ENCODE results near the gene RASGRP2.

The RASGRP2 gene

DNA sequence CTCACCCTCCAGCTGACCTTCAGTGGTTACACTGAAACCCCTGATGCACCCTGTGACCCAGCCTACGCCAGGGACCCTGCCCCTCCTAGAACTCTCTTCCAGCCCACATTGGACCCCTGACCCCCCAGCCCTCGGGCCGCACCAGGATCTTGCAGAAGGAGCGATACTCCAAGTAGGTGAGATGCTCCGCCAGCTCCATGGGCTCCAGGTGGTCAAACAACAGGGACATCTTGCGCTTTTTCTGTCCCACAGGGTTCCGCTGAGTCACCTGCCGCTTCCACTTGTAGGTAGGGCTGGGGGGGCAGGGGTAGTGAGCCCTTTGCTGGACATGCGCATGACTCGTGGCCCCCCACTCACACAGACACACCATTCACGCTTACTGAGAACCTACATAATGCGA lies 4.1 kb downstream of the RASGRP2 start:
- no peak for DNase-seq (ENCODE audit: low spot score)

DNA sequence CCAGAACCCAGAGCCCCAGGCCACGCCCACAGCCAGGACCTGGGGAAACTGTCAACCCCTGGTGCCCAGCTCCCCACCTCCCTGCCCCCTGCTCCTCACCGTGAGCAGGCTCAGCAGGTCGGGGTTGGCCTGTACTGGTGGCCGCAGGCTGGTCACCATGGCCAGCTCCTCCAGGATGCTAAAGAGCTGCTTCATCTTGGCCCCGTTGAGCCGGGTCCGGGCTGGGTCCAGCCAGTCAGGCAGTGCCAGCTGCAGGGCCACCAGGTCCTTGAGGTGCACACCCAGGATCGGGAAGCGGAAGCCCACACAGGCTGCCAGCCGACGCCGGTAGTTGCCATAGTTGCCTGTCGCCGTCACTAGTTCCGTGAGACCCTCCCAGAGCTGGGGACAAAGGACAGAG lies 7.3 kb downstream of the RASGRP2 start:
- DNase-seq (ENCODE audit: low spot score): no peak

DNA sequence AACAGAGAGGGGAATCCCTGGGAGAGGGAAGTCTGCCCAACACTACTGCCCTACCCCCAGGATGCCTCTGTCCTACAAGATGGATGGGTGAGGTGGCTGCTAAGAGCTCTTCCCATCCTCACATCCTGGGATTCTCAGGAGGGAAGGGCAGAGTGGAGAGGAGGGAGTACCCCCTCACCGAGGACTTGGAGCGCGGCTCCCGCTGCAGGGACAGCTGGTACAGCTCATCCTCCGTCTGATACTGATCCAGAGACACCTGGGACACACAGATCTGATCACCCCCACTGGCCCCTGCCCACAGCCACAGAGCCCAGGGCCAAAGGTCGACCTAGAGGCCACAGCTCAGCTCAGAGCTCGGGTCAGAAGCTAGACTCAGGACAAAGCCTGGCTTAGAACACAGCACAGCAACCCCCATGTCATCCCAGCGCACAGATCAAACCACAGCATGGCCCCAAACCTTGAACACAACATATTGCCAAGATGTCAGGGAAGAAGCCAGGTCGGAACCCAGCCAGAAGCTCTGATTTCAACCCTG lies 8.2 kb downstream of the RASGRP2 start:
- DNase-seq (ENCODE audit: low spot score): no peak

DNA sequence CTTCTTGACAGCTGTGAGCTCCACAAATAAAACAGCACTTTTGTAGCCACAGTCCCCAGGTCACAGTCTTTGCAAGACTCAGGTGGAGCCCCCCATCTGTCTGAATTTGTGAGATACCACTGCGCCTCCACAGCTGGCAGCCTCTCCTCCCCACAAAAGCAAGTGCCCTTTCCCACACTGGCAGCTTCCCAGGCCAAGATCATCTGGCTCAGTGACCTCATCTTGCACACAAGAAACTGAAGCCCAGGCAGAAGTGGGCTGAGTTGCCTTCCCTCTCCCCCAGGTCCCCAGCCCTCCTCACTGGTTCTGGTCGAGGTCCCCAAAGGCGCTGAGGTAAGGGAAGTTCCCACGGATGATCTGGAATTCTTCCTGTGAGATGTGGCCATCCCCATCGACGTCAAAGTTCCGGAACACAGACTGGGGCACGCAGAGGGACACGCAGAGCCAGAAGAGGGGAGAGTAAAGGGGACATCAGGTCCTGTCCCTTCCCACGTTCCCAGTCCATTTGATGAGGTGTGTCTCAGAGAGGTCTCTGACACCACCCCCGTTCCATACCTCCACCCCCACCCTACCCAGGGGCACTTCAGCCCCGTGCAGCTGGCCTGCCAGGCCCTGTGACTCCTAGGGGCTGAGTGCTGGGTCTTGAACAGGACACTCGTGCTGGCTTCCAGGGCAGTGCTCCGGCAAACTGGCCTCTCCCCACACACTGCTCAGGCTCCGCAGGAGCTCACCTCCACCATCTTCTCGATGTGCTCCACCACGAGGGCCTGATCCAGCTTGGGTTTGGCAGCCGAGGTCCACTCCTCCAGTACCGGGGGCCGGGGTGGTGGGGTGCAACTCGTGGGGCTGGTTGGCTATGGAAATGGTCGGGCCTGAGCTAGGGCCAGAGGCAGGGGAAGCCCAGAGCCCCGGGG lies 8.9 kb downstream of the RASGRP2 start:
- DNase-seq (ENCODE audit: low spot score): no peak

DNA sequence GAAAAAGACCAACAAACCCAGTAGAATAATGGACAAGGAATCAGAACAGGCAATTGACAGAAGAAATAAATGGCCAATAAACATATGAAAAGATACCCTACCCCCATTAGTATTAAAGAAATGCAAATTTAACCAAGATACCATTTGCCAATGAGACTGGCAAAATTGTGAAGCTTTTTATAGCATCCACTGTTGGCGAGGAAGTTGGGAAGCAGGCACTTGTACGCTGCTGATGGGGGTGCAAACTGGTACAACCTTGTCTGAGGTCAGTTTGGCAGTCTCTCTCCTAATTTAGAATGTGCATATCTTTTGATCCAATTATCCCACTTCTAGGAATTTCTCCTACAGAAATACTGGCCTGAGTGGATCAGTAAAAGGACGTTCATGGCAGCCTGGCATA lies 12.3 kb downstream of the RASGRP2 start:
- no peak for DNase-seq (ENCODE audit: low spot score)

DNA sequence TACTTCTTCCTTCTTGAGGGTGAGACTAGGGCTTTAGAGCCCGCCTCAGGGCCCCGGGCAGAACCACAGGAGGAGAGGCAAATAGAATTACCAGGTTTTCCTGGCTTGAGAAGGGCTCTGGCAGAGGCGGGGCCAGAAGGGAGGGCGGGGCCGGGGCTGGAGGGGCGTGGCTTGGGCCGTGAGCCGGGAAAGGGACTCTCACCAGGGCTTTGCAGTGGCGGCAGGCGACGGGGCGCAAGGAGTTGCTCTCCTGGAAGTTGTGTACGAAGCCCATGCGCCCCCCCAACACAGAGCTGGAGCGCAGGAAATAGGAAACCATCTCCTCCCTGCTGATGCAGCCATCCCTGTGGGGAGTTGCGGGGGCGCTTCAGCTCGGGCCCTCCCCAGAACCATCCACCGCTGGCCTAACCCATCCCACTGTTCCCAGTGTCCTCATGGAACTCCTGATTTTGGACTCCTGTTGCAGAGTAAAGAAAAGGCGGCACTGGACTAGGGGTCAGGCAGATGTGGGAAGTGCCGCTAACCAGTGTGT lies 14.0 kb downstream of the RASGRP2 start:
- peak; percentile 82 for DNase-seq (ENCODE audit: low spot score)

DNA sequence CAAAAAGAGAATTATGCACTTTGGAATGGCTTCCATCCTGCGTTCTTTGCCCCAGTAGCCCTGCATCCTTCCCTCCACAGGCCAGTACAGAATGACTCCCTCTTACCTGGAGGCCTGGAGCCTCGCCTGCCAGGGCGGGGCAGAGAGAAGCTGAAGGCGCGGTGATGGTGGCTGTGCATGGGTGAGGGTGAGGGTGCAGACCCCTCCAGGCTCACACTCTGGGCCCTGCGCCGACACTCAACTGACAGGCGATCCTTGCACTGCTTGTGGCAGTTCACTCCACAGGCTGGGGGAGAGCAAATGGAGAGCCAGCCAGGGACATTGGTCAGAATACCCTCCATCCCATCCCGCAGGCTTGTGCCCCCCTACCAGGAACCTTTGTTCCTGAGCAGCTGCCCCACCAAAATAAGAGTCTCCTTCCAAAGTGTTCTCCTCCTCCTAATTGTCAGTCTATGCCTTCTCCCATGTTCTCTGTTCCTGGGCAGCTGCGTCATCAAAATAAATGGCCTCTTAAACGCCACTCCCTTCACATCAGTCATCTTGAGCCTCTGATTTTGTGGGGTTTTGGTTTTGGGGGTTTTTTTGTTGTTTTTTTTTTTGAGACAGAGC lies 15.1 kb downstream of the RASGRP2 start:
- DNase-seq (ENCODE audit: low spot score): no peak

DNA sequence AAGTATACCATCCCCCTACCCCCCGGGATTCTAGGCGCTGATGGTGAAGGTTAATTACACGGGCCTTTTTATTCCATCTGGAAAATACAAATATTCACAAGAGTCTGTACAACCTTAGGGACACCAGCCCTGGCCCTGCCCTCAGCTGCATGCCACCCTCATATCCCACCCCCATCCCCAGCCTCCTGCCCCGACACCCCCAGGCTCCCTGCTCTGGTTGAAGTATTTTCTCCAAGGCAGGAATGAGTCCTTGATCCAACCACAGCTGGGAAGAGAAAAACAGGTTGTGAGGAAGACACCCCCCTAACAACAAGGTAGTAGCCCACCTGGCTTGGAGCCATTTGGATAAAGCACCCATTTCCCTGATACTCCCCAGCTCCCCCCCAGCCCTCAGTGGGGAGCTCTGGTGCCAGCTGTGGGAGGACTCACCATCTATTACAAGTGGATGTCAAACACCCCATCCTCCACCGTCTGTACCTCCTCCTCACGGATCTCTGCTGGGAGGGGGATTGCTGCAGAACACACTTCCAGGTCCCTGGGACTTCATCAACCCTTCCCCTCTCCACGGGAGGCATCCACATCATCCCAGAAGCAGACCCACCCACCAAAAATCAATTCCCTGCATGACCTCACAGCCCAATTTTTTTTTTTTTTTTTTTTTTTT lies 16.9 kb downstream of the RASGRP2 start:
- no peak for DNase-seq (ENCODE audit: low spot score)

DNA sequence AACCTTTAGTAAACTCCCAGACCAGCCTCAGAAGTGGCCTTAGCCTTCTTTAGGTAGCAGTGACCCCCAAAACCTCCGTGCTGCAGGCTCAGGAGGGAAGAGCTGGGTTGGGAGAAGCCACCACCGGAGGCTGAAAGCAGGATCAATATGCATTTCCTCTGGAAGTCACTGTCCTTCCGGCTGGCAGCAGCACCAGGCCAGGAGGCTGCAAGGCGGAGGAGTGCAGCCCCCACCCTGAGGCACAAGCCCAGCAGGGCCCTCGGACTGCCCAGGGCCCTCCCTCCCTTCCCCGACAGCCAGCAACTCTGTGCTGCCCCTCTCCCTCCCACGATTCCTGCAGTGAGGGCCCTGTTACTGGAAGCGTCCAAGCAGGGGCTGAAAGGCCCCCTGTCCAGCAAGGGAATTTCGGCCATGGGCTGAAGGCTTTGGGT lies 17.7 kb downstream of the RASGRP2 start:
- DNase-seq (ENCODE audit: low spot score): no peak

DNA sequence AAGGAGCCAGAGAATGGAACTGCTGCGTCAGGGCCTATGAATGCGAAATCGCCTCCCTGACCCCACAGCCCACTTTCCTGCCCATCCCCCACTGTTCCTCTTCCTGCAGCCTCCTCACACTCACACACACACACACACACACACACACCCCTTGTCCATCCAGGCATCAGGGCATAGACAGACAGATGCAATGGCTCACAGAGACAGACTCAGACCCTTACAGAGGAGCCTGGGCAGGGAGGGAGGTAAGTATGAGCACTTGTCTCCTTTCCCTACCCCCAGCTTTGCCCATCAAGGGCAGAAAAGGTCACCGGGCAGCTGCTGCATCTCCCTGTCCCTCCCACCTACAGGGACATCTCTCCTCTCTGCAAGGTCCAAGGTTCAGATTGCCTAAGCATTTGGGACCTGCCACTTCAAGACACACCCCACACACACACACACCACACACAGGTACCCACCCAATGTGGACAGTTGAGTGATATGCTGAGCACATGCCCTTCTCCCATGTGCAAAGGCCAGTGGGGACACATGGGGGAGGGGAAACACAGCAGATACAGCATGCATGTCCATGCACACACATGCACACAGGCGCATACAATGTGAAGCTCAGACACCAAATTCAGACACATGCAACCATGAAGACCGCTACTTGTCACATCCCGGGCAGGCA lies 18.9 kb downstream of the RASGRP2 start:
- no peak for DNase-seq (ENCODE audit: low spot score)

DNA sequence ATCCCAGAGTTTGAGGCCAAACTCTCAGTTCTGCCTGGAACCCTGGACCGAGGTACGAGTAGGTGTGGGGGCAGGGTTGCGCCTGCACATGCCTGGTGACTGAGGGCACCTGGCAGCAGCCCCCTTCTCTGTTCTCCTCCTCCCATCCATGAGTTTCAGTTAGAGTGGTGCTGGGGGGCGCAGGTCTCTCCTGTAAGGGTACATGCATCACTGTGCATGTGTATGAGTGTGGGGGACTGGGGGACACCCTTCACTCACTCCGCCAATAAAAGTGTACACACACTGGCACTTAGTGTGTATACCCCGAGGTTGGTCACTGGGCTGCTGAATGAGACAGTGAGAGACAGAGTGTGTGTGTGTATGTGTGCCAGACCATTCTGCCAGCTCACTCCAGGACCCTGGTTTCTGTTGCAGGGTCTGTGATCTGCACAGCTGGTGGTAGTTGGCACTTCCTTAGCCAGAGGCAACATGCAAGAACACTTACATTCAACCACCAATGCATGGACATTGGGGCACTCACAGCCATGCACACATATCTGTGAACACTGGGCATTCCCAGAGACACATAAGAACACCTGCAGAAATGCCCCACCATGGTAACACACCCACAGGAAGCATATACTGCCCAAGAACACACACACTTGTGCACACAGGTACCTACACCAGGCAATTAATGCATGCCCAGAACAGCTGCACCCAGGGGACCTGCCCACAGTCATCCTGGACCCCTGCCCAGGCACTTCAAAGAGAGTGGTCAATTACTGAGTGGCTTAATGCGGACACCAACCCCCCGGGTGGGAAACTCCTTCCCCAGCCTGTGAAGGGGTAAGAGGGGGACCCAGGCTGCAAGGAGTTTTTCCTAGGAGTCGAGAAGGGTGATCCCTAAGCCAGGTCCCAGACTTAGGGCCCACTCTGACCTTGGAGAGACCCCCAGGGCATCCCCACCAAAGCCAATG lies 19.8 kb downstream of the RASGRP2 start:
- DNase-seq (ENCODE audit: low spot score): no peak

DNA sequence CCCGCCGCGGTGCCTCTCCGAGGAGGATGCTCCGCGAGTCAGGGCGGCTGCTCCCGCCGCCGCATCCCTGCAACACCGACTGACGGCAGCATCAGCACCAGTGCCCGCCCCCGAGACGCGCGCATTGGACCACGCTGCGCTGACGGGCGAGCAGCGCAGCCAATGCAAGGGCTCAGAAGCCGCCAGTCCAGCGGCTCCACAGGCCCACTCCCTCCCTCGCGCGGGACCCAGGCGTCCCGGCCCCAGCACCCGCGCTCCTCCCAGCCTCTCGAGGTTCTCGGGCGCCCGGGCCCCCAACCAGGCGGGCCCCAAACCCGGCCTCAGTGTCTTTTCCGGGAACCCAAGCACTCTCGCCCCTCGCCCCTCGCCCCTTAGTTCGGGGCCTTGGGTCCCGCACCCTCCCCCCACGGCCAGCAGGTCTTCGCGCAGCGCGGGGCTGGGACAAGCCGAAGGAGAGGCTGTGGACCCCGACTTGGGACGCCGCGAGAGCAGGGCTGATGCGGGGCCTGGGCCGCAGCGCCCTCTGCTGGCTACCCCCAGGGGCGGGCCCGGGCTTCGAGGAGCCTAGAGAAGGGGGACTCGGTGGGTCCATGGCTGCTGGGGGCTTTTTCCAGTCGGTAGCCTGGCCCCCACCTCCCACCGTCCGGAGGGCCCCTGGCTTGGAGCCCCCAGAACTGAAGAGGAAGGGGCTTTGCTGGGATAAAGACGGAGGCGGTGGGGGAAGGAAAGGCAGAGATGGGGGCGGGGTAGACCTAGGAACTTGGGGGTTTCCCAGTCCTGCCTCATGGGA lies 20.6 kb downstream of the RASGRP2 start, which contains the start of gene NRXN2:
TSS of gene NRXN2 (minus strand) at position 81 of the 790 bp plus-strand sequence. CDS start 9,498 bp downstream, outside the sequence.
- DNase-seq (ENCODE audit: low spot score): peak; percentile 94

DNA sequence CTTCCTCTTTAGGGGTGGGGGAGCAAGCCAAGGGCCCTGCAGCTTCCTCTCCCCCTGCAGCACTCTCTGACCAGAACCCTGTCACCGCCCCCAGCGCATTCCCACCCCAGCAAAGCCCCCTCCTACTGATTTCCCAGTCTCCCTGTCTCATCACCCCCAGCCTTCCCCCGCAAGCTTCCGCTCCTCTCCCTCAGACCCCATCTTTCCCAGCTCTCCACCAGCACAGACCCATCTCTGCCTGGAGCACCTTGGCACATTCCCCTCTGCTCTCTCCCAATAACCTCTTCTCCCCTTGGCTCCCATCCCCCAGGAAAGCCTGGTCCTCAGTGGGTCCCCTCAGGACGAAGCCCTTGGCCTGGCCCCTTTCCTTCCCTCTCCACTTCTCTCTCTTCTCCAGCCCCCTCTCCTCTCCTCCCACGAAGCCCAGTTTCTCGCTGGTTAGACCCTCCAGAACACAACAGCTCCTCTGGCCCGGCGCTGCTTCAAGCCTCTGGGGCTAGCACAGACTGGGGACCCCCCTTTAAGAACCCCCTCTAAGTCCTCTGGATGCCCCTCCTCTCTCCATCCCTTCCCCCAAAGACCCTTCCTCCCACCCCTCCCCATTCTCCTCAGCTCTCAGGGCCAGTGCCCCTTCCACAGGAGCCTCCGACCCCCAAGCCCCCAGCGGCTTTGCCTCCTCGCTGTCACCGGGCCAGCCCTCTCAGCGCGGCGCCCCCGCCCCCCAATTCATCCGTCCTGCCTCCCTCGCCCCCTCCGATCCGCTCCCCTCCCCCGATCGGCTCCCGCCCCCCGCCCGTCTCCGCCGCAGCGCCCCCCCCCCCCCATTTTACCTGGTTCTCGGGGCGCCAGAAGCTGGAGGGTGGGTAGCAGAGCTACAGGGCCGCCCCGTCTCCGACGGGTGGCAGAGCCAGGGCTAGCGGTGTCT lies 21.5 kb downstream of the RASGRP2 start:
- DNase-seq (ENCODE audit: low spot score): no peak

DNA sequence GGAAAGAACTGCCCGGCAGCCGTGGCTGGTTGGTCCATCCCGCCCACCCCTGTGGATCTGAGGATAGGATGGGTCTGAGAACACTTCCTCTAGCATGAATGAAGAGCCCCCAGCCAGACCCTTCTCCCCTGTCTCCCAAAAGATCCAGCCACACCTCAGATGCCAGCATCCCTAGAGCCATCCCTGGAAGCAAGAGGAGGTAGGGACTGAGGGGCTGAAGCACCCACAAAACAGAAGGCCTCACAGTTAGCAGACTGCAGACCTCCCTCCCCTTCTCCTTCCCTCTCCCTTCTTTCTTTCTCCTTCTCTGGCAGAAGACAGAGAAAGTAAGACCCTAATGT lies 22.6 kb downstream of the RASGRP2 start:
- no peak for DNase-seq (ENCODE audit: low spot score)

DNA sequence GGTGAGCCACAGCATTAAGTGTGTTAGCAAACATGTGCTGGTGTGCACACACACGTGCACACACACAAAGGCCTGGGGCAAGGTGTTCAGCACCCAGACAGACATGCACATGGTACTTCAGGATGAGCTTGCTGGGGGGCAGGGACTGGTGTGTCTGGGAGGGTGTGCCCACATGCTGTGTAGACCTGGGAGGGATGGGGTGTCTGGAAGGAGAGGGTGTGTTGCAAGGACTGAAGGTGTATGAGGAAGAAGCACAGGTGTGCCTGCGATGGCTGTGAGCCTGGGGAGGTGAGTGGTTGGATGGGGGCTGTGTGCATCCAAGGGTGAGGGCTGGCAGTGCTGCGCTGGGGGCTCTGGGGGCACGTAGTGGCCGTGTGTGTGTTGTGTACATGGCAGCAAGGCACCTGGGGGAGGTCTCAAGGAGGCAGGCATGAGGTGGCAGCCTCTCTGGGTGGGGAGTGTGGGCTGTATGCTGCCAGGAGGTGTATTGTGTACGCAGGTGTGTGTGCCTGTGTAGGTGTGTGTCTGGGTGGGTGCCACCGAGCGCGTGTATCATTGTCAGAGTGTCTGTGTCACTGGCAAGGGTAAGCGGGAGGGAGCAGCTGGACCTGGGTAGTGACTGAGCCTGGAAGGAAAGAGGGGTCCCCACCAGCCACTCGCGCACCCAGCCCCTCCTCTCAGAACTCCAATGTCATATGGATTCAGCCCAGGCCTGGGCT lies 23.1 kb downstream of the RASGRP2 start:
- DNase-seq (ENCODE audit: low spot score): no peak

DNA sequence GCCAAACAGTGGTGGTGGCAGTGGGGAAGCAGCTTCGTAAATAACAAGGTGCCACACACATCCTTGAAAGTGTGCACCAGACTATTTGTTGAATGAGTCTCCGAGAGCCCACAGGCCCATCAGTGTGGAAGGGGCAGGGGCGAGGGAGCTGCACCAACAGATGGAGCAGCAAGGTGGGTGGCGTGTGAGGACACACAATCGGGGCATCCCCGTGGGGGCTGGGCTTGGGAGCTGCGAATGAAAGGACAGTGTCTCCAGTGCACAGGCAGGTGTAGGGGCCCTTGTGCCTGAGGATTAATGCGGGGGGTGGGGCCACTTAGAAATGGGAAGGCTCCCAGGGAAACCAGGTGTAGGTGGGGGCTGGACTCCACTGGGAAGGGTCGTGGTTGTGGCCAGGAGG lies 23.8 kb downstream of the RASGRP2 start:
- no peak for DNase-seq (ENCODE audit: low spot score)

DNA sequence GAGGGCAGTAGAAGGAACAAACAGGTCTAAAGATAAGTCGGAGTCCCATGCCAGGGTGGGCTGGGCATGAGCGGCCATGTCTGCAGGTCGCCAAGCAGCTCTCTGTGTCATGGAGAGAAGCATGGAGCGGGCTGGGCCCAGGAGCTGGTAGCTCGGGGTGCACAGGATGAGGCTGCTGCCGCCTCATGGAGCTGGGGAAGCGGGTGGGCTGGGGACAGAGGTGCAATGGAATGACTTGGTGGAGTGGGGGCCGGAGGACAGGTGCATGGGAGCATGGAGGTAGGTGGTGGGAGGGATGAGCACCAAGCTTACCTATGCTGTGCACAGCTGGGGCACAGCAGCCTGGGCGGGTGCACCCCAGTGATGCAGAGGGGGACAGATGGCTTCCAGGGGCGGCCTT lies 24.5 kb downstream of the RASGRP2 start:
- DNase-seq (ENCODE audit: low spot score): no peak

DNA sequence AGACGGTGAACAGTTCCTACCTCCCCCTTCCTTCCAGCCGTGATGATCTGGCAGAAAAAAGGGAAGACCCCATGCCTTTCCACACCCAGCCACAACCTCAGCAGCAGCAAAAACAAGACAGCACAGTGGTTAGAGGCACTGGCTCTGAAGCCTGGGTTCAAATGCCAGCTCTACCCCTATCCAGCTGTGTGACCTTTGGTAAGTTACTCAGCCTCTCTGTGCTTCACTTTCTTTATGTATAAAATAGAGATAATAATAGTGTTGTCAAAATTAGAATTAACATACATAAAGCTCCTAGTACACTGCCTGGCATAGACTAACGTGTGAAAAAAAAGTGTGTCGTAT lies 25.2 kb downstream of the RASGRP2 start:
- DNase-seq (ENCODE audit: low spot score): no peak
